Skeletal muscle tissue (tissue), 4 donors: ENCODE data around the gene ADGRG2. TPM values are rescaled to one million over a fixed set of nuclear protein-coding genes. Genes with fewer than 3 reads are reported as not detected.
"Not testable (repeated sequence)": the region's sequence is repeated elsewhere in the genome, so short reads cannot be mapped to it uniquely, and the experiment has no call there.

Experiments
- H3K27ac ChIP-seq: one replicate; pipeline ENCODE4 v1.7.0; 2013; ENCODE audit warnings: mild to moderate bottlenecking, low read depth, low read length, inconsistent platforms
- H3K27me3 ChIP-seq, 3 donors: one replicate each; pipeline ENCODE4 v1.7.0; 2013; ENCODE audit warnings: low read length in 3 of 3; ENCODE audit not compliant: control insufficient read depth in 3 of 3, insufficient read depth in 3 of 3
- H3K36me3 ChIP-seq, 3 donors: one replicate each; pipeline ENCODE4 v1.7.0; 2013; ENCODE audit warnings: low read length in 3 of 3; ENCODE audit not compliant: control insufficient read depth in 3 of 3, insufficient read depth in 3 of 3
- H3K4me1 ChIP-seq, 3 donors: one replicate each; pipeline ENCODE4 v1.7.0; 2013; ENCODE audit warnings: low read length in 3 of 3, mild to moderate bottlenecking in 3 of 3; ENCODE audit not compliant: control insufficient read depth in 3 of 3, insufficient read depth in 3 of 3
- H3K4me3 ChIP-seq, 3 donors: one replicate each; pipeline ENCODE4 v1.7.0; 2013; ENCODE audit warnings: low read length in 3 of 3
- H3K9ac ChIP-seq, 3 donors: one replicate each; pipeline ENCODE4 v1.7.0; 2013; ENCODE audit warnings: low read length in 3 of 3, mild to moderate bottlenecking in 3 of 3, moderate library complexity in 2 of 3, low read depth in 1 of 3
- H3K9me3 ChIP-seq, 3 donors: one replicate each; pipeline ENCODE4 v1.7.0; 2013; ENCODE audit warnings: low read length in 3 of 3; ENCODE audit not compliant: control insufficient read depth in 3 of 3
- total RNA-seq: library from RNA; depleted of rRNA; stranded (reverse); fragments of >200 nt; gene quantifications from one replicate; pipeline ENCODE4 v1.2.3, GENCODE V29; 2014
- donor health status: Osteomylitis.

Gene ADGRG2
- total RNA-seq, 1 donor from 2014 or later: 7.8 TPM

- no peaks in the 10 kb centered on the region for H3K27me3 ChIP-seq
- H3K4me3 ChIP-seq: no peak overlapping the region
- peaks cover 0 to 2% (median 0%) of the 10 kb centered on the region in 3 donors for H3K9me3 ChIP-seq
- no peaks in the 10 kb centered on the region for H3K4me1 ChIP-seq
- no peak overlapping the region for H3K9ac ChIP-seq
- H3K36me3 ChIP-seq: no peaks in the 10 kb centered on the region
- no peak overlapping the region for H3K27ac ChIP-seq
Measured at GRCh38 chrX:19091596-19091995, 30.7 kb downstream of the ADGRG2 start.

- Histone ChIP-seq H3K9me3 (peaks cover 0 to 2% (median 0%) of the 10 kb centered on the region in 3 donors), H3K27me3 (no peaks in the 10 kb centered on the region), H3K36me3 (no peaks in the 10 kb centered on the region), H3K9ac (no peak overlapping the region), H3K27ac (no peak overlapping the region), H3K4me1 (no peaks in the 10 kb centered on the region), H3K4me3 (no peak overlapping the region)
Measured at GRCh38 chrX:19089555-19090040, 32.7 kb downstream of the ADGRG2 start.

GRCh38 chrX:19086102-19086772, 36.0 kb downstream of the ADGRG2 start:
- H3K9ac ChIP-seq: no peak overlapping the region
- no peak overlapping the region for H3K4me3 ChIP-seq
- no peaks in the 10 kb centered on the region for H3K27me3 ChIP-seq
- no peaks in the 10 kb centered on the region for H3K36me3 ChIP-seq
- peaks cover 0 to 2% (median 0%) of the 10 kb centered on the region in 3 donors for H3K9me3 ChIP-seq
- no peaks in the 10 kb centered on the region for H3K4me1 ChIP-seq
- no peak overlapping the region for H3K27ac ChIP-seq

- Histone ChIP-seq H3K4me3 (no peak overlapping the region), H3K27ac (no peak overlapping the region), H3K9ac (no peak overlapping the region), H3K4me1 (no peaks in the 10 kb centered on the region), H3K36me3 (no peaks in the 10 kb centered on the region), H3K27me3 (no peaks in the 10 kb centered on the region), H3K9me3 (peaks cover 0 to under 1% (median 0%) of the 10 kb centered on the region in 3 donors)
Measured at GRCh38 chrX:19085666-19086065, 36.6 kb downstream of the ADGRG2 start.

GRCh38 chrX:19075754-19076153, 46.5 kb downstream of the ADGRG2 start:
- H3K4me3 ChIP-seq: no peak overlapping the region
- H3K27ac ChIP-seq: no peak overlapping the region
- H3K27me3 ChIP-seq: no peaks in the 10 kb centered on the region
- no peaks in the 10 kb centered on the region for H3K36me3 ChIP-seq
- H3K4me1 ChIP-seq: no peaks in the 10 kb centered on the region
- no peak overlapping the region for H3K9ac ChIP-seq
- H3K9me3 ChIP-seq: no peaks in the 10 kb centered on the region

DNA sequence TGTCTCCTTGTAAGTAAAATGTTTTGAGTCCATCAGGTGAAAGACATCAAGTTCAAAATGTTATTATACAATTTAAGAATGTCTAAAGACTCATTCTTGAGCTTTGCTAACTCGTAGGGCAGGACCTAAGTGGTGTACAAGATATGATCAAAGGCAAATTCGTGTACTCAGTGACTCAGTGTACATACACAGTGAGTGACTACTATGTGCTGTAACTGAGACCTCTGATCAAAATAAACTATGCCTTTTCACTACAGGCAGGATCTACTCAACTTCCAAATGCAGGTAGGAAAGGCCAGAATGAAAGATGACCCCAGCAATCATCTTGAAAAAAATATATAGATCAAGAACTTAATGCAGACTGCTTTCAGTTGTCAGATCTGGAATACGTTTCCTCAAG, 49.9 kb downstream of the ADGRG2 start:
- Histone ChIP-seq H3K36me3 (no peaks in the 10 kb centered on the region), H3K4me1 (no peaks in the 10 kb centered on the region), H3K4me3 (no peak overlapping the region), H3K27ac (no peak overlapping the region), H3K9ac (no peak overlapping the region), H3K27me3 (no peaks in the 10 kb centered on the region), H3K9me3 (no peaks in the 10 kb centered on the region)

DNA sequence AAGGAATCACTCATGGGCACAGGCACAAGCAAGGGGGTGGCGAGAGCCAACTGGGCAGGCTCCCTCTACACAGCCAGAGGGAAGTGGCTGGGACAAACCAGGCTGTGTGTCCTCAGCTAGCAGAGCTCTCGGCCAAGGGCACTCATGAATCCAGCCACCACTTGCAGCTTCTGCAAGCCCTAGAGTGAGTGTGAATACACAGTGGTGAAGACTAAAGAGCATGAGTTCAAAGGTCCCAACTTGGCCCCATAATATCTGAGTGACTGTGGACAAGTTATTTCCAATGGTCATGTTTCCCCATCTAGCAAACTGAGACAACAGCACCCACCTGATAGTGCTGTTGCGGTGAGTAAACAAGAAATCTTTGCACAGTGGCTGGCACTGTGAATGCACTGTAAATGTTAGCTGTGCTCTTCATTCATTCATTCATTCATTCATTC, 51.7 kb downstream of the ADGRG2 start:
- Histone ChIP-seq H3K27ac (no peak overlapping the region), H3K36me3 (no peaks in the 10 kb centered on the region), H3K4me3 (no peak overlapping the region), H3K9me3 (no peaks in the 10 kb centered on the region), H3K4me1 (no peaks in the 10 kb centered on the region), H3K27me3 (no peaks in the 10 kb centered on the region), H3K9ac (no peak overlapping the region)

DNA sequence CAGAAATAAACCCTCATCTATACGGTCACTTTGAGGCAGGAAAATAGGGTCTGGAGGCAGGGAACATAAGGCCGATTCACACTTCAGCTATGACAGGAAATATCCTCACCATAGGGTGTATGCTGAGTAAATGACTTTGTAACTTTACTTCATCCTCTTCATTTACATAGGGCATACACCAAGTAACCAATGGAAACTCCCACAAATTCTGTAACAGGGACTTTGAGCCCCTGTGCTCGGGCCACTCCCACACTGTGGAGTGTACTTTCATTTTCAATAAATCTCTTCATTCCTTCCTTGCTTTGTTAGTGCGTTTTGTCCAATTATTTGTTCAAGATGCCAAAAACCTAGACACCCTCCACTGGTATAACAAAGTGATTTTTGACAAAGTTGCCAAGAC, 55.3 kb downstream of the ADGRG2 start:
- H3K9ac ChIP-seq, H3K27ac ChIP-seq, H3K27me3 ChIP-seq, H3K9me3 ChIP-seq, H3K4me3 ChIP-seq, H3K4me1 ChIP-seq, H3K36me3 ChIP-seq: not testable (repeated sequence)

GRCh38 chrX:19065535-19065934, 56.7 kb downstream of the ADGRG2 start:
- Histone ChIP-seq H3K9me3 (no peaks in the 10 kb centered on the region), H3K4me1 (no peaks in the 10 kb centered on the region), H3K4me3 (no peak overlapping the region), H3K9ac (no peak overlapping the region), H3K36me3 (no peaks in the 10 kb centered on the region), H3K27ac (no peak overlapping the region), H3K27me3 (no peaks in the 10 kb centered on the region)

- H3K36me3 ChIP-seq: no peaks in the 10 kb centered on the region
- no peaks in the 10 kb centered on the region for H3K27me3 ChIP-seq
- H3K4me3 ChIP-seq: no peak overlapping the region
- no peak overlapping the region for H3K9ac ChIP-seq
- H3K9me3 ChIP-seq: no peaks in the 10 kb centered on the region
- no peaks in the 10 kb centered on the region for H3K4me1 ChIP-seq
- H3K27ac ChIP-seq: no peak overlapping the region
Measured at GRCh38 chrX:19064175-19064574, 58.1 kb downstream of the ADGRG2 start.
